HUDEP-2 (cell line): ENCODE results near the gene EEPD1.
"Not testable (repeated sequence)": the region's sequence is repeated elsewhere in the genome, so short reads cannot be mapped to it uniquely, and the experiment has no call there.

ENCODE experiments used
- DNase-seq, 76 experiments: peaks; one replicate each; lab custom pipeline; 2025; ENCODE audit not compliant: unreplicated experiment in 76 of 76; lab: John Stamatoyannopoulos, UW

EEPD1 gene

DNA sequence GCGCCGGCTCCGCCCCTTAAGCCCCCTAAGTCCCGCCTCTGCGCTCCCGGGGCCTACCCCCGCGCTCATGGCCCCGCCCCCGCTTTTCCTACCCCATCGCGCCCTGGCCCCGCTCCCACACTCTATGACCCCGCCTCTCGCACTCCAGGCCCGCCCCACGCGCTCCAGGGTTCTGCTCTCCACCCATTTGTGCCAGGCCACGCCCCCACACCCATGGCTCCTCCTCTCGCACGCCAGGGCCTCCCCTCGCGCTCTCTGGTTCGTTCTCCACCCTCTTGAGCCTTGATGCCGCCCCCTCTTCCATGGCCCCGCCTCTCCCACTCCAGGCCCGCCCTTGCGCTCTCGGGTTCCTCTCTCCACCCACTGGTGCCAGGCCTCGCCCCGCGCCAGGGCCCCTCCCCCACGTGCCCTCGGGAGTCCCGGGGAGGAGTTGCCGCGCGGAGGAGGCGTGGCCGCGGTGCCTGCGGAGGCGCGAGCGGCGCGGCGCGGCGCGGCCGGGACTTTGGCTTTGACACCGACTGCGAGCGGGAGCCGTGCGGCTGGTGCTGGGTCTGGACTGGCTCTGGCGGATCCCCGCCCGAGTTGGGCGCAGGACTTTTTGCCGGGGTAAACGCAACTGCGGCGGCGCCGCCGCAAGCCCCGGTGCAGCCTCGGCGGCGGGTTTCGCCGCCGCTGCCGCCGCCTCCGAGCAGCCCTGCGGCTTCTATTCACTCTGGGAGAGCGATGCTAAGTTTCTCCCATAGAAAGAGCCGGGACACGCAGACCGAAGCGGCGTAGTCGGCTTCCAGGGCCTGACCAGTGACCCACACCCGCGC lies at the start of gene EEPD1:
TSS of gene EEPD1 (plus strand) at position 499 of the 815 bp plus-strand sequence. CDS start 1,071 bp downstream, outside the sequence.
- DNase-seq: peak; percentile 86 to 100 (median 99)

DNA sequence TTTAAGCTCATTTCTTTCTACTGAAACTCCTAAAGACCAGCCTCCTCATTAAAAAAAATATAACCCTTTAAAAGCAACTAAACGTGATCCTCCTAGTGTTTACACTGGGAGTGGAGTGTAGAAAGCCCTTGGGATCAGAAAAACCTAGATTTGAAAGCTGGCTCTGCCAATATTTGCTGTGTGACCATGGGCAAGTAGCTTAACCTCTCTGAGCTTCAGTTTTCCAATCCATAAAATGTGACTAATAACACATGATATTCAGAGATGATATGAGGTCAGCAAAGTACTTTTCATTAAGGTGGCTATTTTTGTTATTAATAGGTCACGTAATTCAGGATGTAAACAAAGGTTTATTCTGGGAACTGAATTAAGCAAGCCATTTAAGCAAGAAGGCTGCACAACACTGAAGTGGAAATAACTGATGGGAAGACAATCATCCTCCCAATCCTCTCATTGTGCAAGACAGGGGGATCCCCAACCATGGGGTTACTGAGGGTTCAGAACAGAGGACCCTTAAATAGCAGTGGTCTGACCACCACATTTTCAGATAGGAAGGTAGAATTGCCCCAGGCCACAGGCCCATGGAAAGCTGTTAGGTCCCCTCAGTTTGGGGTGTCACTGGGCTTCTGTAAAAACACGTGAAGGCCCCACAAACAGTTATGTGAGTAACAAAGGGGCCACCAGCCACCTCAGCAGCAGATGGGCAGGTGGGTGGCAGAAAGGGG lies 49.1 kb upstream of the EEPD1 start:
- DNase-seq: no peak

DNA sequence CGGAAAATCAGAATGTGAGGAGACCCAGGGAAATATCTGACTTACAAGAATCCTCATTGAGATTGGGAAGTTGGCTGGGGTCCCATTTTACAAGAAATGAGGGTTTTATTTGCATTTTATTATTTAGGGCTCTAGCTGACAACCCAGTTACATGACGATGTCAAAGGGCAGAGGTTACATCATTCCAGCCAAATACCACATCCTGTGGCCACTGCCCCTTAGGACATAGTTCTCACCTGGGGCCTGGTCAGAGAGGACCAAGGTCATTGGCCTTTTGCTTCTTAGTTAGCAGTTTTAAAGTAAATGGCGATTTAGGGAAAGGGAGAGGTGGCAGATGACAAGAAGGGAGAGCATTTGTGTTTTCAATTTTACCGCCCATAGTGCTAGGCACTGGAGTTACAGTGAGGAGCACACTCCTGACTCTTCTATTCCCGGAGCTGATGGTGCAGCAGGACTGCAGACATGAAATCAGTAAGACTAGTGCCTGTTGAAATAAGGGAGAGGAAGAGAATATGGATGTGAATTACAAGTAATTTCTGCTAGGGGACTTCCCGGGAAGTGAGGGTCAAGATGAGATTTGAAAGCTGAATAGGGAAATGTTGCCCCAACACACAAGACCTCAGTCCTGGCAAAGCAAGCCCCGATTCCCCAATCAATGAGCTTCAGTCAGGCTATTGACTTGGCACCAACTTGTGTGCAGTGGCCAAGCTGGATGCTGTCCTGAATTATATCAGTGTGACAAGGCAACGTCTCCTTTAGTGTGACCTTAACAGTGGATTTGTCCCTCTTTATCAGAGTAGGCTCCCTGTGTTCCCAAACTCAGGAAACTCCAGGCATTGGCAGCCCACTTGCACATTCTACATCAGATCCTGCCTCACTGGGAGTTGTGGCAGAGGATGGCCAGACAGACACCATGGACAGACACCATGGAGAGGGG lies 45.8 kb upstream of the EEPD1 start:
- not testable (repeated sequence) for DNase-seq

DNA sequence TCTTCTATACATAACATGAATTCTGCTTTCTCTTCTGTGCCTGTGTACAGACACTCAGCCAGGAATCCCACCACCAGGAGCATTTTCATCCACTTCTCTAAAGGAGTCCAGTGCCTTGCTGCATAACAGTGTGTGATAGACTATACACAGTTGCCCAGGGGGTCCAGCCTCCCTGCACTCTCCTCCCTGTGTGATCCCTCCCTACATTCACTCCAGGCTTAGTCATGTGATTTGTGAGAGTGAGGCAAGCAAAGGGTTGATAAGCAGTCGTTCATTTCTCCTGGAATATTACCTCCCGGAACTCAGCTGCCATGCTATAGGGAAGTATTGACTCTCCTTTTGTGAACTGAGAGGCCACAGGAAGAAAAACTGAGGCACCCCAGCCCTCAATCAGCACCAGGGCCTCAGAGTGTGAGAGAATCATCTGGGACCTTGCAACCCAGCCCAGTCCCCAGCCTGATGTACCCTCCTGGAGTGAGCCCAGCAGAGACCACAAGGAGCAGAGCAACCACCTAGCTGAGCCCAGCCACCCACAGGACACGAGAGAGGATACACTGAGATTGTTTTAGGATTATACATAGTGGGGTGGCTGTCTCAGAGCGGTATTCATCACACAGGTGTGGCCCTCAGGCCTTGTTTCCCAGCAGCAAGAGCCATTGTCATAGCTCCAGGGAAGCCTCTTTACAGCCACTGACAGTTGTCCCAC lies 45.0 kb upstream of the EEPD1 start:
- DNase-seq: no peak

DNA sequence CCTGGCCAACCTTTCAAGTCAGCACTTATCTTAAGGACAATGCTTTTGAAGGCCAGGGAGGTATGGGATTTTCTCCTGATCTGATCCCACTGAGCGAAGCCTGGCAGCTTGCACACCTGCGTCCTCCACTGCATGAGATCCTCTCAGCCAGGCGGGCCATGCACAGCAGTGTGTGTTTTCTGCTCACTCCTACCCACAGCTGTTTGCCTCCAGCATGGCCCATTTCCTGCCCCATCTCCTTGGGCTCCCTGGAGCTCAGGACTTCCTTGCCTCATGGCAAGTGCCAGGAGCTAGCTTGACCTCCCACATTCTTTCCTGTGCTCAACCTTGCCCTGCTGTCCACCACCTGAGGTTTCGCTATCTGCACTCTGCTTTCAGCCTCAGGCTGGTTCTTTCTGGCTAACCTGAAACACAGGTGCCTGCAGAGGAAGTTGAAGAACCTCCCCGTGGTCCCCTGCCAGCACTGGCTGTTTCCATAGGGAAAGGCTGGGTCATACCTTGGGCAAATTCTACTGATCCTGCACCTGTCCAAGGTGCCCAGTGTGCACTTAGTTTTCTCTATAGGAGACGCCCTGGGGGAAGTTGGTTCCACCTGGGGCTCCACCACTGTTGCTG lies 43.9 kb upstream of the EEPD1 start:
- no peak for DNase-seq

DNA sequence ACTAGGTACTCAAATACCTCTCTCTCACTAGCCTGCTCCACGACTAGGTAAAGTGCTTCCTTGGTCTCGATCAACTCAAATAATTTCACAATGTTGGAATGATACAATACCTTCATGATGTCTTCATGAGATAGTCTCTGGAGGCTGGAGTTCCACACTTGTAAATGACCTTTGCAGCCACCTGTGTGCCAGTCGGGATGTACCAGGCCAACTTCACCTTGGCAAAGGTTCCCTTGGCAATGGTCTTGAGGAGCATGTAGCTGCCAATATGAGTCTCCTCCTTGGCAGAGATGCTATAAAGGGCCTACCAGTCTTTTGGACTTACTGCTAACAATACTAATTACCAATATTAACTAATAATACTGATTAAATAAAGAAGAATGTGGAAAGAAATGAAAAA lies 42.5 kb upstream of the EEPD1 start:
- no peak for DNase-seq

DNA sequence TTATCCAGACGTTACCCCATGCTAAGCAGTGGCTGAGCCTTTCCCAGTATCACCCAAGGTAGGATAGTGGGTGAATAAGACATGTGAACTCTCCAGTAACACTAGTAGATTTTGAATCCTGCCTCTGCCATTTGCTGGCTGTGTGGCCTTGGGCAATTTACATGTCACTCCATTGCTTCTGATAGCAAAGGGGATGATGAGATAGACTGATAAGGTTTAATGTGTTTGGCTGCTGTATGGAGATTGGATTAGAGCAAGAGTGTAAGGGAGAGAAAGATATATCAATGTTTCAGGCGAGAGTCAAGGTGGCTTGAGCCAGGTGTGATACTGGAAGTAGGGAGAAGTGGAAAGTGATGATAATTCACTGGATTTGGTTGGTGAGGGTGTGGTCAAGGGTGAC lies 40.1 kb upstream of the EEPD1 start:
- no peak for DNase-seq

DNA sequence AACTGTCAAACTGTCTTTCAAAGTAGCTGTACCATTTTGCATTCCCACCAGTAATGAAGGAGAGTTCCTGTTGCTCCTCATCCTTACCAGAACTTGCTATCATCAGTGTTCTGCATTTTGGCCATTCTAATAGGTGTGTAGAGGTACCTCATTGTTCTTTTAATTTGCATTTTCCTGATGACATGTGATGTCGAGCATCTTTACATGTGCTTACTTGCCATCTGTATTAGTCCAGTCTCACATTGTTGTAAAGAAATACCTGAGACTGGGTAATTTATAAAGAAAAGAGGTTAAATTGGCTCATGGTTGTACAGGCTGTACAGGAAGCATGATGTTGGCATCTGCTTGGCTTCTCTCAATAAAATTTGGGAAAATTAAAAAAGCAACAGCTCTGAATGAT lies 38.7 kb upstream of the EEPD1 start:
- DNase-seq: no peak

DNA sequence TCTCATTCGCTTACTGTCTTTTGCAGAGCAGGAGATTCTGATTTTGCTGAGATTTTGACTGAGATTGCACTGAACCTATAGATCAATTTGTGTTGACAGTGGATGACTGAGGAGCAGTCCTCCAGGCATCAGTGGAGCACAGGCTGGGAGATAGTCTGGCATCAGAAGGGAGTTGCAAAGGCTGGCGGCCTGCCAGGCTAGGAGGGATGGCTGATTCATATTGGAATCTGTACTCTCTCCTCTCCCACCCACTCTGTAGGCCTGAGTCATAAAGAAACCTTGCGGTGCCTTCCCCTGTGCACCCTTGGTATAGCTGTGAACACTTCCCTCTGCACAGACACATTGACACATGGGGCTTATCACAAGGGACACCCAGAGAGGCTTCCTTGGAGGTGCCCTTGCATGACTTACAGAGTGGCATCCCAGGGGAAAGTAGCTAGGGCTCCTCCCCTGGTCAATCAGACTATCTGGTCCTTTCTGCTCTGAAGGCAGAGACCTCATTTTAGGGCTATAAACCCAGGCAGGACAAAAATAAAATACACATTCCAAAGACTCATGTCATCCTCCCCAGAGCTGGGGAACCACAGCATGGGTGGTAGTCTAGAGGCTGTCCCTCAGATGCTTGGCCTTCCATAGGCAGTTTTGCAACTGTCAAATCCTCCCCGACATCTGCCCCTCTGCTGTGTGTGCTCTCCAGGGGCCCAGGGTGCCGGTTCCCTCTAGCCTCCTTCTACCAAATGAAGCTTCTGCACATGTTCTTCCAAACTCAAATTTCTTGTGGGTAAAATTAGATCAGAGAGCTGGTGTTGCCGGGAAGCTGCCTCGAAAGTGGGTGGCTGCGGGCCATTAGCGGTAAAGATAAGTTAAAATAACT lies 37.4 kb upstream of the EEPD1 start:
- DNase-seq: no peak

DNA sequence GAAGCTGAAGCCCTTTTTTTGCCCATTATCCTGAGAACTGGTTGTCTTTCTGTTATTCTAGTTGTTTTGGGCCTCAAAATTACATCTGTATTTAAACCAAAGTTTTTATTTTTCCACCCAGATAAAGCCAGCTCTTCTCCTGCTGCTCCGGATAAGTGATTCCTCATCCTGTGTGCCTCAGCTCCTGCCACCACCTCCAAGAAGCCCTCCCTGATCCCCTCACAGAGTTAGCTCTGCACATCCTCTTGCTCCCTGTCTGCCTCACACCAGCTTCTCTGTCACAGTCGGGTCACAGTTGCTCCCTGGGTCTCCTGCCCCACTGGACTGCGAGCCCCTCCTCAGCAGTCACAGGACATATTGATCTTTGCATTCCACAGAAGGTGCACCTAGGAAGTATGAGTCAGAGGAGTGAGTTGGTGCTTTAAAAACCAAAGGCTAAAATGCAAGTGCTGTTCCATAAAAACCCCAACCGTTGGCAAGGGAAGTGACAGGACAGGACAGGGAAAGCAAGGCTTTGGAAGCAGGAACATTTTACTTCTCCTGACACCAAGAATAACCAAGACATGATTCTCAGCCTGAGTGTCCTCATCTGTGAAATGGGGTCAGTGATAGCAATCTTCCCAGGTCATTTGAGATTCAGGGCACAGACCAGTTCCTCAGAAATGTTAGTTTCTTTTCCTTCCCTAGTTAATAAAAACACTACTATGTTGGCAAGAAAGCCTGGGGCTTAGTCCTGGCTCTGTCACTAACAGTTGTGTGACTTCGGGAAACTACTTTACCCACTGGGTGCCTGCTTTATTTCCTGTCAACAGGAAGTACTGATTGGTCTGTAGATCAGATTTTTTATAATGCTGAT lies 36.5 kb upstream of the EEPD1 start:
- no peak for DNase-seq

DNA sequence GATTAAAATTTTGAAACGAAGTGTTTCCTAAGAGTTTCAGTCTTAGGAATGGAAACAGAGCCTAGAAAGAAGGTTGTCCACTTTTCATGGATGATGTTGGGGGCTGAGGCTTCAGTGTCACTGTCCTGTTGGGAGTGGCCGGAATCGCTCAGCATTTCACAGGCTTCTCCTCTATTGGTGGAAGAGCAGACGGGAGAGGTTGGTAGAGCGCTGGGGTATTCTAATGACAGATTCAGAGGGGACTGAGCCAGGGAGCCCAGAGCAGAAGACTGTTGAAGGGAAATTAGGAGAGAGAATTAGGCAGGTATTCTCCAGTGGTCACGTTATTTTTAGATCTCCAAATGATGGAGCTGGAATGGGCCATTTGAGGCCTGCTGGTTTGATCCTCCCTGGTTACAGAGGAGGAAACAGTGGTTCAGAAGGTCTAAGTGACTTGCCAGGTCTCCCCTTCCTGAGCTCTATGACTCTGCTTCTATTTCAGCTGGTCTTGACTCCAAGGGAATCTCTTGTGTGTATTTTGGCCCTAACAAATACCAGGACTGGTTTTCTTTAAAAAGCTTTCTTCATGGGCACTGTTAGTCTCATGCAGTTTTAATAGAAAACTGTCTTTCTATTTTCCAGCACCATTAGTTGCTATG lies 35.7 kb upstream of the EEPD1 start:
- no peak for DNase-seq

DNA sequence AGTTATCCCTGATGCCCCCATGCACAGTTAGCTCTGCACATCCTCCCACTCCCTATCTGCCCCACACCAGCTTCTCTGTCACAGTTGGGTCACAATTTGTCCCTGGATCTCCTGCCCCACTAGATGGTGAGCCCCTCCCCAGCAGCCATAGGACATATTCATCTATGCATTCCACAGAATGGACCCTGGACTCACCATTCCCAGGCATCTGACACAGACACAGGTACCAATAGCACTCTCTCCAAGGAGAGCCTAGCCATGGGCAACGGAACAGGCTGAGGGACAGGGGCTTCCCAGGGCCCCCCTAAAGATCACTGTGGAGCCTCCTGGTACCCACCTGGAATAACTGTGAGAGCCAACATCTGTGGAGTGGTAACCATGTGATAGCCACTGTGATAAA lies 34.7 kb upstream of the EEPD1 start:
- no peak for DNase-seq

DNA sequence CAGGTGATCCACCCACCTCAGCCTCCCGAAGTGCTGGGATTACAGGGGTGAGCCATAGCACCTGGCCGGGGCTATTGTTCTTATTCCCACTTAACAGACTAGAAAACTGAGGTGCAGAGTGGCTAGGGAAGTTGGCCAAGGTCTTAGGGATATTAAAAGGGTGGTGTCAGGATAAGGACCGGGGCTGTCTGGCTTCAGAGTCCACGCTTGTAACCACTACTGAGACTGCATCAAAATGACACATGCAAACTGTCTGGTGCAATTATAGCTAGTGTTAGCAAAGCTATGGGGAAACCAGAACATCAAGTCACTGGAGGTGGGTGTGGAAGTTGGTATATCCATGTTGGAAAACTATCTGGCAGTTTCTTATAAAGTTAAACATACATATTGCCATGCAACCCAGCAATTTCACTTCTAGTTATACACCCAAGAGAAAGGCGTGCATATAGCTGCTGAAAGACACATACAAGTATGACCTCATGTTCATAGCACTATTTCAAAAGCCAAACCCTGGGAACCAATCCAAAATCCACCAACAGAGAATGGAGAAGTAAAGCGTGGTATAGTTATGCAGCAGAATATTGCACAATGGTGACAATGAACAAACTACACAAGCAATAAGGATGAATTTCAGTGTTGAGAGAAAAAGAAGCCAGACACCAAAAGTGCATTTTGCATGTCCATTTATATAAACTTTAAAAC lies 33.9 kb upstream of the EEPD1 start:
- DNase-seq: no peak

DNA sequence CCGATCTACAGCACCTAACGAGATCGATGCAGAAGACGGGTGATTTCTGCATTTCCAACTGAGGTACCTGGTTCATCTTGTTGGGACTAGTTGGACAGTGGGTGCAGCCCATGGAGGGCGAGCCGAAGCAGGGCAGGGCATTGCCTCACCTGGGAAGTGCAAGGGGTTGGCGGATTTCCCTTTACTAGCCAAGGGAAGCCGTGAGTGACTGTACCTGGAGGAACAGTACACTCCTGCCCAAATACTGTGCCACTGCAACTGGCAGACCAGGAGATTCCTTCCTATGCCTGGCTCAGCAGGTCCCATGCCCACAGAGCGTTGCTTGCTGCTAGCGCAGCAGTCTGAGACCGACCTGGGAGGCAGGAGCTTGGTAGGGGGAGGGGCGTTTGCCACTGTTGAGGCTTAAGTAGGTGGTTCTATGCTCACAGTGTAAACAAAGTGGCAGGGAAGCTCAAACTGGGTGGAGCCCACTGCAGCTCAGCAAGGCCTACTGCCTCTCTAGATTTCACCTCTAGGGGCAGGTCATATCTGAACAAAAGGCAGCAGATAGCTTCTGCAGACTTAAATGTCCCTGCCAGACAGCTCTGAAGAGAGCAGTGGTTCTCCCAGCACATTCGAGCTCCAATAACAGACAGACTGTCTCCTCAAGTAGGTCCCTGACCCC lies 32.9 kb upstream of the EEPD1 start:
- DNase-seq: not testable (repeated sequence)

DNA sequence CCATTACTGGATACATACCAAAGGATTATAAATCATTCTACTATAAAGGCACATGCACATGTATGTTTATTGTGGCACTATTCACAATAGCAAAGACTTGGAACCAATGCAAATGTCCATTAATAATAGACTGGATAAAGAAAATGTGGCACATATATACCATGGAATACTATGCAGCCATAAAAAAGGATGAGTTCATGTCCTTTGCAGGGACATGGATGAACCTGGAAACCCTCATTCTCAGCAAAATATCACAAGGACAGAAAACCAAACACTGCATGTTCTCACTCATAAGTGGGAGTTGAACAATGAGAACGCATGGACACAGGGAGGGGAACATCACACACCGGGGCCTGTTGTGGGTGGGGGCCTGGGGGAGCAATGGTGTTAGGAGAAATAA lies 27.4 kb upstream of the EEPD1 start:
- DNase-seq: not testable (repeated sequence)

DNA sequence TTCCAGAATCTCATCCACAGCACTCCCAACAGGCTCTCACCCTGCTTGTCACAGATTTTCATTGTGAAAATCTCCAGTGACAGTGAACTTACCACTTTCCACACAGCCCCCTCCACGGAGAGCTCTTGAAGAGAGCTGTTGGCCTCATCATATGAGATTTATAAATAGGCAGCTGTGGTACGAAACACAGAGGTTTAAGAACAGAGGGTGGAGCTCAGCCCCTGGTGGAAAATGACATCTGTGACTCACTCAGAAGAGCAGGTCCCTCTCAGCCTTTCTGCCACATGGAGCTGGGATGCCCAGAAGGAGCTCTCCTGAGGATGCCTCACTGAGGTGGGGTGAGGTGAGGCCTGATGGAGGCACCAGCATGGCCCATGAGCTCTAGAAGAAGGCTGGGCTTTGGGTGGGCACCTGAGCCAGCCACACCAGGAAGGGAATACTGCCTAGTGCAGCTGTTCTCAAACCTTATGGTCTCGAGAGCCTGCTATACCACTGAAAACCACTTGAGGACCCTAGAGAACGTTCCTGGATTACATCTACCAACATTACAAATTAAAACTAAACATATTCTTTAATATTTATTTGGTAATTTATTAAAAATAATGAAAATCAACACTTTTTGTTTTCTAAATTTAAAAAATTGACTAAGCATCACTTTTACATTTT lies 25.8 kb upstream of the EEPD1 start:
- DNase-seq: no peak
